Islet of Langerhans (tissue), 1 donor: ENCODE results near the gene PRDM16.

Source experiments
- FAIRE-seq: peaks from one replicate; lab custom pipeline; 2011; peaks lifted over from hg19 to GRCh38; lab: Jason Lieb, UNC

The PRDM16 gene

GRCh38 chr1:3453891-3454810 lies 385.1 kb downstream of the PRDM16 start, which contains the start of gene ARHGEF16:
Gene ARHGEF16, plus strand, starts transcription at chr1:3454665. Its CDS starts 8,420 bp downstream, at chr1:3463085.
- FAIRE-seq: no peak

- no peak for FAIRE-seq
Observed at GRCh38 chr1:3454811-3455618, 386.0 kb downstream of the PRDM16 start.

- FAIRE-seq: no peak
Observed at GRCh38 chr1:3455670-3456448, 386.9 kb downstream of the PRDM16 start.

GRCh38 chr1:3456449-3456963 lies 387.5 kb downstream of the PRDM16 start:
- FAIRE-seq: no peak

- FAIRE-seq: no peak
Observed at GRCh38 chr1:3456964-3457909, 388.2 kb downstream of the PRDM16 start.

GRCh38 chr1:3457910-3458883 lies 389.2 kb downstream of the PRDM16 start:
- no peak for FAIRE-seq

- FAIRE-seq: no peak
Observed at GRCh38 chr1:3459051-3459908, 390.3 kb downstream of the PRDM16 start.

GRCh38 chr1:3459940-3460671 lies 391.1 kb downstream of the PRDM16 start:
- no peak for FAIRE-seq

- no peak for FAIRE-seq
Observed at GRCh38 chr1:3460672-3461131, 391.7 kb downstream of the PRDM16 start.

- no peak for FAIRE-seq
Observed at GRCh38 chr1:3461238-3461933, 392.4 kb downstream of the PRDM16 start.

- no peak for FAIRE-seq
Observed at GRCh38 chr1:3461934-3462275, 392.9 kb downstream of the PRDM16 start.

GRCh38 chr1:3462356-3463012 lies 393.5 kb downstream of the PRDM16 start:
- no peak for FAIRE-seq

- FAIRE-seq: no peak
Observed at GRCh38 chr1:3463013-3463385, 394.0 kb downstream of the PRDM16 start.

GRCh38 chr1:3463408-3463863 lies 394.4 kb downstream of the PRDM16 start:
- FAIRE-seq: no peak

GRCh38 chr1:3463891-3464648 lies 395.1 kb downstream of the PRDM16 start:
- no peak for FAIRE-seq

- no peak for FAIRE-seq
Observed at GRCh38 chr1:3464649-3465025, 395.6 kb downstream of the PRDM16 start.
